GM12891 (cell line): ENCODE results near the gene DYNC1H1.

Experiments
- POLR2A ChIP-seq: IDR thresholded peaks from 2 replicates; pipeline ENCODE4 v1.6.1; 2011; ENCODE audit warnings: low read depth, low read length, control low read depth
- POLR2AphosphoS5 ChIP-seq: IDR thresholded peaks from 2 replicates; pipeline ENCODE4 v1.6.1; 2011; ENCODE audit warnings: low read depth, low read length, control low read depth
- POU2F2 ChIP-seq: IDR thresholded peaks from 2 replicates; pipeline ENCODE4 v1.6.1; 2011; ENCODE audit warnings: low read depth, mild to moderate bottlenecking, control low read depth, low read length, moderate library complexity
- TAF1 ChIP-seq: IDR thresholded peaks from 2 replicates; pipeline ENCODE4 v1.6.1; 2011; ENCODE audit warnings: low read depth, low read length, control low read depth

DNA sequence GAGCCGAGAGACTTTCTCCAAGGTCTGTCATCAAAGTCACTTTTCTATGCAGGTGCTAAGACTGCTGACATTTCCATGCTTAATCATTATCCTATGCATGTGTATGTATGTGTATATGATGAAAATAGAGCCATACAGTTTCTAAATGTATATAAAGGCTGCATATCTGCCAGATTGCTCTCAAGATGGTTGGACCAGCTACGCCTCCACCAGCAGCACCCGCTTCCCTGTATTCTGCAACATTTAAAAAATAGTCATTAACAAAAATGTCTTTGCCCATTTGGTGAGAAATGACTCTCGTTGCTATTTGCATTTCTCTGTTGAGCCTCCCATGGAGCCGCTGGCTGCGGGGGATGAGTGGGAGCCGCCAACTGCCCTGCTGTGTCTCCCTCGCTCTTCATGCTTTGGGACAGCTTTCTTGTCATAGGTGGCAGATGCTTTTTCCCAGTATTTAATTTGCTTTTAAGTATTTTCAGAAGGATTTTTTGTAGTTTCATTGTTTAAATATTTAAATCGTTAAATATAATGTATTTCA lies 54.7 kb downstream of the DYNC1H1 start:
- no peak for TF ChIP-seq POLR2A
- no peak for TF ChIP-seq POU2F2
- no peak for TF ChIP-seq POLR2AphosphoS5
- no peak for TF ChIP-seq TAF1
